Measurements from ENCODE around the gene CUL1.

The CUL1 gene

GRCh38 chr7:148718431-148718830, 19.7 kb downstream of the CUL1 start:
- no peak for DNase-seq (ENCODE audit: low read depth, low spot score)

DNA sequence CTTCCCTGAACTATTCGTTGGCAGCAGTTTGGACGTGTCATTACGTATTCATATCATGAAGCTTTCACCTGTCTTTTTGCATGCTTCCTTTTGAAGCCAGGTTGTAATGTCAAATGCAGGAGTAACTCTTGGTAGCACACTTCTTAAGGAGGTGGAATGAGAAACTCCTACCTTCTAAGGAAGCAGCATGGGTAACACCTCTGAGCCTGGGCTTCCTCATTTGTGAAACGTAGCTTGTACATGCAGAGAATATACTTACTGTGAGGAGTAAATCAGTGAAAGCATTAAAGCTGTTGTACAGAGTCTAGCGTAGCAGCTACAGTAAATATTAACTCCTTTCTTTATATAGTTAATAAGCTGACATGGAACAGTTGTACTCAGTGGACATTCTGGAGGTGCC, 21.1 kb downstream of the CUL1 start:
- no peak for DNase-seq (ENCODE audit: low read depth, low spot score)

DNA sequence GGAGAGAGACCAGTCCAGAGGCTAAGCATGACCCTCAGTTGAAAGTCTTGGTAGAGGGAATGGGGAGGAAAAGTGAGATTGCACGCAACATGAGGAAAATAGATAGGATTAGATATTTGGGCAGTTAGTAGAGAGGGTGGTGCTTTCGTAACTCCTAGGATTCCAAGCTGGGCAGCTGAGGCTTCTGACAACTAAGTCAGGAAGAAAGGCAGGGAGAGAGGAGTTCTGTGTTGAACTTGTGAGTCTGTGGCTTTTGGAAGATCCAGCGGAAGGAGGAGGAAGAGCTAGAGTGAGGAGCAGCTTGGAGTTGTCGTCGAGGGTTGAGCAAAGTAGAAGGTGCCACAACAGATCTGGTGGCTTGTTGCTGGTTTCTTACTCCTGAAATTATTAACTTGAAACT, 21.8 kb downstream of the CUL1 start:
- DNase-seq (ENCODE audit: low read depth, low spot score) = no peak

DNA sequence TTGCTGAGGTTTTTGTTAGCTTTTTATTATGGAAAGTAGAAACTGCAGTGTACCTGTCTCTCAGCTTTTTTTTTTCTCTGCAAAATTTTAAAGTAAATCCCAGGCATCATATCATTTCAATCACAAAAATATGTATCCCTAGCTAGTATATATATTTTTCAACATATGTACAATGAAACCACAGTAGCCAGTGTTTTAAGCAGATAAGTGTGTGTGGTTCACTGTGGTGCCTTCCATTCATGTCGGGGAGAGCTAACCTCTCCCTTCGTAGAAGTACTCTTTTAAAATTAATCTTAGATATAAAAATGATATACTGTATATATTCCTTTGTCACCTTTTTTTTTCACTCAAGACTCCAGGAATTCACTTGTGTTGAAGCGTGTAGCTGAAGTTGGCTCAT, 22.7 kb downstream of the CUL1 start:
- DNase-seq (ENCODE audit: low read depth, low spot score) = no peak

GRCh38 chr7:148722340-148723165, 23.9 kb downstream of the CUL1 start:
- DNase-seq (ENCODE audit: low read depth, low spot score) = no peak

DNA sequence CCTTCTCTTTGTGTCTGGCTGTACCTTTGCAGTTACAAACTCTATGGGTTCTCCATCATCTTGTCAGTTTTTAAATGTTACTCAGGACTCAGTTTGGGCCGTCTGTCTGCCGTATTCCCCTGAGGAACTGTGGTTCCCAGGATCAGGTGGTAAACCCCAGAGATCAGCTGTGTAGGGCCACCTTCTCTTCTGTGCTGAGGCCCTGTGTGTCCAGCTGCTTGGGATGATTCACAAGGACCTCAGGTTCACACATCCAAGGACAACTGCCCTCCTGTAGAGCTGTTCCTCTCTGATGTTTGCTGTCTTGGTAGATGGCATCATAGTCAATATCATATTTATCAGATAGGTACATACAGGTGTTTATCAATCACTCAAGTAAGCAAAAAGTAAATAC, 24.5 kb downstream of the CUL1 start:
- no peak for DNase-seq (ENCODE audit: low read depth, low spot score)

- DNase-seq (ENCODE audit: low read depth, low spot score) = no peak
These were observed 25.1 kb downstream of the CUL1 start for GRCh38 chr7:148723846-148724245.

- no peak for DNase-seq (ENCODE audit: low read depth, low spot score)
These were observed 27.7 kb downstream of the CUL1 start for GRCh38 chr7:148726385-148726784.

- DNase-seq (ENCODE audit: low read depth, low spot score) = no peak
These were observed 29.0 kb downstream of the CUL1 start for GRCh38 chr7:148727501-148728278.

- DNase-seq (ENCODE audit: low read depth, low spot score) = no peak
These were observed 31.5 kb downstream of the CUL1 start for GRCh38 chr7:148729984-148730733.

GRCh38 chr7:148732862-148733261, 34.2 kb downstream of the CUL1 start:
- DNase-seq (ENCODE audit: low read depth, low spot score) = no peak

DNA sequence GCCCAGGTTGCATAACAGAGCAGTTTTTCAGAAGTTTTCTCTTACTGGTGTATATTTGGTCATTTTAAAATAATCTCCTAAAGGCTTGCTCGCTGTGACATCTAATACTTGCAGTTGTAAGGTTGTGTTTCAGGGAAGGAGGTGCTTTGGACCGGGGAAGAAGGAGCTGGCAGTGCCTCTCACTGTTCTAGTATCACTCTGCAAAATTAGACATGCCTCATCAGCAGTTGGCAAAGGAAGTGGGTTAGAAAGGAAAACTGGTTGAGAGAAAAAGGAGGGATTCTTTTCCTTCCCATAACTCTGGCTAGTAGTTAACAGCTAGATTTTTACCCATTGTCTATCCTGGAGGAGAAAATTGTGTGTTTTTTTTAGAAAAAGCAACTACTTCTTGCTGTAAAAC, 34.8 kb downstream of the CUL1 start:
- no peak for DNase-seq (ENCODE audit: low read depth, low spot score)

DNA sequence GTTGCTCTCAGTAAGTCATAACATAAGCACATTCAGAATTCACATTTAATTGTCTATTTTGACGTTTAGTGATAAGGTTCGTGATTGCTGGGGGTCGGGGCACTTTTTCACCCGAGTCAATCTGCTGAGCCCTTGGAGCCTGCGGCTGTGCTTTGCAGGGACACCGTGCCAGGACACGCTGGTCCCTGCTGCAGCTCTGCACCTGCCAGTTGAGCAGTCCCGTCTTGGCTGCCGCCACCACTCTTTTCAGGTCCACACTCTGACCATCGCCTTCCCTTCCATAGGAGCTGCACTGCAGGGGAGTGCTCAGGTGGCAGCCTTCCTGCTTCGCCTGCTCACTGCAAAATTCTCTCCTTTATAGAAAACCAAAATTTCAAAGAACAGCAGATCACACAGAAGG, 36.4 kb downstream of the CUL1 start:
- DNase-seq (ENCODE audit: low read depth, low spot score) = no peak

GRCh38 chr7:148735967-148736366, 37.3 kb downstream of the CUL1 start:
- no peak for DNase-seq (ENCODE audit: low read depth, low spot score)

DNA sequence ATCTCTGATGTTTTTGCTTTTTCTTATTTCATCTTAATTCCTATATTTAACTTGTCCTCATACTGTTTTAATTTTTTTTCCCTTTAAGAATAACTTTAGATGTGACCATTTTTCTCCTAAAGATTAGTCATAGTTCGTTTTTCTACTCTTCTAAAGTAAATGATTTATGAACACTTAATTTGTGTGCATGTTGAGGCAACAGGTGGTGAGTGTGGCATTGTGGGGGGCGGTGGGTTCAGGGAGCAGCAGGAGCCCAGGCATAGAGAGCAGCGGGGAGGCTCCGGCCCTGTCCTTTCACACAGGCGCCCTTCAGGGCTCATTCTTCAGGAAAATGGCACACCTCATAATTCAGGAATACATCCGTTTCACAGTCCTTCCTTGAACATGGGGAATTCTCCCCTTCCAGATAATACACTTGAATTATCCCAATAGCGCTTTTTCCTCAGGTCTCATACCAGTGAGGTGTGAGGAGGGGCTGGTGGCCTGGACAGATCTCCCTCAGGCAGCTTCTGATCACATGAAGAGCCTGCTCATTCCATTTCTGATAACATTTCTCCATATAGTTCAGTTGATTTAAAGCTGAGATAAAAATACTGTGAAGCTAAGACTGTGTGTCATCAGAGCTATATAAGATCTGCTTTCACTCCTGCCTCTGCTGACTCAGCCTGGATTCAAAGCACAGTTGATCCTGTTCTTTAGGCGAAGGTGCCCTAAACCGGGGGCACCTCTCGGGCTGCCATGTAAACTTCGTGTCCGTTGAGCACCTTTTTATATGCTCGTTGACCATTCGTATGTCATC, 40.2 kb downstream of the CUL1 start:
- no peak for DNase-seq (ENCODE audit: low read depth, low spot score)

- DNase-seq (ENCODE audit: low read depth, low spot score) = no peak
These were observed 47.4 kb downstream of the CUL1 start for GRCh38 chr7:148746135-148746534.

GRCh38 chr7:148747274-148747673, 48.6 kb downstream of the CUL1 start:
- DNase-seq (ENCODE audit: low read depth, low spot score) = no peak

GRCh38 chr7:148750442-148751355, 52.0 kb downstream of the CUL1 start:
- DNase-seq (ENCODE audit: low read depth, low spot score) = no peak

DNA sequence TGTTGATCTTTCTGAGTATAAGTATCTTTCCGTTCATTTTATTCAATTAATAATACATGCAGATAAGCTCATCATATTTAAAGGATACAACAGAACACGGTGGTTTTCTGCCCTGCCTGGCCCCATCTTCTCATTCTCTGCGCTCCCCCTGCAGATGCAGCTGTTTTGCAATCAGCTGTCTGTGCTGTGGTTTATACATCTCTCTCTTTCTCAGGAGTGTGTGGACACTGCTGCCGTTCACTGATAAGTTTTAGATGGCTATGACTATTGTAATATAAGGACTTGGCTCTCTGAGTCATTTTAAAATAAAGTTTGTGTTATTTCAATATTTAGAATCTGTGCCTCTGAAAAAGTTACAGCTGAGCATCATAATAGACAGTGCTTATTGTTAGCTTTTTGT, 54.5 kb downstream of the CUL1 start:
- DNase-seq (ENCODE audit: low read depth, low spot score) = no peak

- DNase-seq (ENCODE audit: low read depth, low spot score) = no peak
These were observed 56.2 kb downstream of the CUL1 start for GRCh38 chr7:148754912-148755311.

Data from smooth muscle cell of the brain vasculature (primary cell).